Measurements from ENCODE around the gene TMEM74B.

DNA sequence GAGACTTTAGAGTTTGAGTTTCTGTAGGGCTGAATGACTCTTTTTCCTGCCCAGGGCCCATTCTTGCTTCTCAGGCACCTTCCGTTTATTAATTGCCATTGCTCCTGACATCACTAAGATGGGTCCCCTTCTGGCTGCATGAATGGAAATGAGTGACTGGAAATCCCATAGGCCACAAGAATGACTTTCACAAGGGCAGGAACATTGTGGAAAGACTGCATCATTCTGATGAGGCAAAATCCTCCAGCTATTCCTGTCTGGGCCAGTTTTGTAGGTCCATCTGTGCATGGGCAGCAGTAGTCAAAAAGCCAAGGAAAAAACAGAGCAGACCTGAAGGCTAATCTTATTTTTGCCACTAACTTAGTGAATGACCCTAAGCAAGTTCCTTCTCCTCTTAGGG is 19.3 kb downstream of the TMEM74B start:
- TF ChIP-seq ZNF224 (CRISPR knock-in tag; IDR thresholded peaks at IDR 0.05) (no peak), JUND (IDR thresholded peaks at IDR 0.05; ENCODE audit: borderline replicate concordance, low read depth, low read length) (no peak), JUND (tag; IDR thresholded peaks at IDR 0.05; ENCODE audit: borderline replicate concordance, low read depth, low read length) (no peak), CREB1 (IDR thresholded peaks at IDR 0.05) (no peak), CREB1 (CRISPR knock-in tag; IDR thresholded peaks at IDR 0.05) (no peak), HDAC6 (IDR thresholded peaks at IDR 0.05; ENCODE audit: low read depth, low read length) (no peak), POLR2AphosphoS5 (IDR thresholded peaks at IDR 0.05; ENCODE audit: control insufficient read depth, insufficient read depth, low read depth, low read length) (no peak), ETV5 (CRISPR knock-in tag; IDR thresholded peaks at IDR 0.05; ENCODE audit: low read depth) (no peak), EZH2 (IDR thresholded peaks at IDR 0.05; ENCODE audit: borderline replicate concordance, low read depth, low read length) (no peak), HMG20B (CRISPR knock-in tag; IDR thresholded peaks at IDR 0.05) (no peak), ILK (tag; IDR thresholded peaks at IDR 0.05; ENCODE audit: borderline replicate concordance, low read depth) (no peak), ZNF561 (CRISPR knock-in tag; conservative IDR thresholded peaks at IDR 0.05) (no peak)
- TF ChIP-seq, protein P1, sequence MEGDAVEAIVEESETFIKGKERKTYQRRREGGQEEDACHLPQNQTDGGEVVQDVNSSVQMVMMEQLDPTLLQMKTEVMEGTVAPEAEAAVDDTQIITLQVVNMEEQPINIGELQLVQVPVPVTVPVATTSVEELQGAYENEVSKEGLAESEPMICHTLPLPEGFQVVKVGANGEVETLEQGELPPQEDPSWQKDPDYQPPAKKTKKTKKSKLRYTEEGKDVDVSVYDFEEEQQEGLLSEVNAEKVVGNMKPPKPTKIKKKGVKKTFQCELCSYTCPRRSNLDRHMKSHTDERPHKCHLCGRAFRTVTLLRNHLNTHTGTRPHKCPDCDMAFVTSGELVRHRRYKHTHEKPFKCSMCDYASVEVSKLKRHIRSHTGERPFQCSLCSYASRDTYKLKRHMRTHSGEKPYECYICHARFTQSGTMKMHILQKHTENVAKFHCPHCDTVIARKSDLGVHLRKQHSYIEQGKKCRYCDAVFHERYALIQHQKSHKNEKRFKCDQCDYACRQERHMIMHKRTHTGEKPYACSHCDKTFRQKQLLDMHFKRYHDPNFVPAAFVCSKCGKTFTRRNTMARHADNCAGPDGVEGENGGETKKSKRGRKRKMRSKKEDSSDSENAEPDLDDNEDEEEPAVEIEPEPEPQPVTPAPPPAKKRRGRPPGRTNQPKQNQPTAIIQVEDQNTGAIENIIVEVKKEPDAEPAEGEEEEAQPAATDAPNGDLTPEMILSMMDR (IDR thresholded peaks at IDR 0.05 in 2 of 3, conservative IDR thresholded peaks at IDR 0.05 in 1 of 3; ENCODE audit: insufficient read depth in 2 of 3, low read depth in 1 of 3, low read length in 3 of 3) = no peak
- TF ChIP-seq, protein P2, sequence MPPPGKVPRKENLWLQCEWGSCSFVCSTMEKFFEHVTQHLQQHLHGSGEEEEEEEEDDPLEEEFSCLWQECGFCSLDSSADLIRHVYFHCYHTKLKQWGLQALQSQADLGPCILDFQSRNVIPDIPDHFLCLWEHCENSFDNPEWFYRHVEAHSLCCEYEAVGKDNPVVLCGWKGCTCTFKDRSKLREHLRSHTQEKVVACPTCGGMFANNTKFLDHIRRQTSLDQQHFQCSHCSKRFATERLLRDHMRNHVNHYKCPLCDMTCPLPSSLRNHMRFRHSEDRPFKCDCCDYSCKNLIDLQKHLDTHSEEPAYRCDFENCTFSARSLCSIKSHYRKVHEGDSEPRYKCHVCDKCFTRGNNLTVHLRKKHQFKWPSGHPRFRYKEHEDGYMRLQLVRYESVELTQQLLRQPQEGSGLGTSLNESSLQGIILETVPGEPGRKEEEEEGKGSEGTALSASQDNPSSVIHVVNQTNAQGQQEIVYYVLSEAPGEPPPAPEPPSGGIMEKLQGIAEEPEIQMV (tag; conservative IDR thresholded peaks at IDR 0.05; ENCODE audit: low read depth) = no peak

All from K562 (cell line).